GM12864 (cell line): ENCODE results near the gene MYMK.

ENCODE experiments used
- DNase-seq: peaks from one replicate; pipeline ENCODE4 v3.0.0-alpha.2; 2011; ENCODE audit warnings: low read depth
- H3K4me3 ChIP-seq: 2 replicates; pipeline ENCODE4 v1.5.1; 2011; ENCODE audit warnings: mild to moderate bottlenecking, low read depth, low read length, control low read depth
- TF ChIP-seq, protein P1 (sequence below): IDR thresholded peaks from 2 replicates; pipeline ENCODE4 v1.5.1; 2011; ENCODE audit warnings: low read depth, mild to moderate bottlenecking, moderate library complexity, low read length, control low read depth, inconsistent platforms; ENCODE audit errors: missing control alignments

MYMK gene

DNA sequence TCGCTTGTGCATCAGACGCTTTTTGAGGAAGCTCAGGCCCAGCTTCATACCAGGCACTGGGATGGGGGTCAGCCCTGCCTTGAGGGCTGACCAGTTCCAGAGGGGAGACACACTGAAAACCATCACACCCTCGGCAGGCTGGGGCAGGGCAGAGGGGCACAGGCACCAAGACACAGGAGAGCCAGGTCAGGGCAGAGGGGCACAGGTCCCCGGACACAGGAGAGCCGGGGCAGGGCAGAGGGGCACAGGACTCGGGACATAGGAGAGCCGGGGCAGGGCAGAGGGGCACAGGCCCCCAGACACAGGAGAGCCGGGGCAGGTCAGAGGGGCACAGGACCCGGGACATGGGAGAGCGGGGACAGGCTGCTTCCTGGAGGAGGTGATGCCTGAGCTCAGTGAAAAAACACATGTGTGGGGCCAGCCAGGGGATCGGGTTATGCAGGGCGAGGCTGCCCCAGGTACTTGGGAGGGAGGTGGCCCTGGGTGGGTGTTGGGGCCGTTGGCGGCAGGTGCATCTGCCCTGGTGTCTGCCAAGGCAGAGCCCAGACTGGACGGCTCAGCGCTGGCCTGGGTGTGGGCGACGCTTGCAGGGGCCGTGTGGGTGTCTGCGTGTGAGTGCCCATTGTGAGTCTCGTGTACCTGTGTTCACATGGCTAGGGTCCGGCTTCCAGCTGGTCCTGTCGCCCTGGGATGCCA is 30.8 kb downstream of the MYMK start:
- no peak for DNase-seq
- H3K4me3 ChIP-seq, result no peak overlapping the region
- TF ChIP-seq, protein P1, sequence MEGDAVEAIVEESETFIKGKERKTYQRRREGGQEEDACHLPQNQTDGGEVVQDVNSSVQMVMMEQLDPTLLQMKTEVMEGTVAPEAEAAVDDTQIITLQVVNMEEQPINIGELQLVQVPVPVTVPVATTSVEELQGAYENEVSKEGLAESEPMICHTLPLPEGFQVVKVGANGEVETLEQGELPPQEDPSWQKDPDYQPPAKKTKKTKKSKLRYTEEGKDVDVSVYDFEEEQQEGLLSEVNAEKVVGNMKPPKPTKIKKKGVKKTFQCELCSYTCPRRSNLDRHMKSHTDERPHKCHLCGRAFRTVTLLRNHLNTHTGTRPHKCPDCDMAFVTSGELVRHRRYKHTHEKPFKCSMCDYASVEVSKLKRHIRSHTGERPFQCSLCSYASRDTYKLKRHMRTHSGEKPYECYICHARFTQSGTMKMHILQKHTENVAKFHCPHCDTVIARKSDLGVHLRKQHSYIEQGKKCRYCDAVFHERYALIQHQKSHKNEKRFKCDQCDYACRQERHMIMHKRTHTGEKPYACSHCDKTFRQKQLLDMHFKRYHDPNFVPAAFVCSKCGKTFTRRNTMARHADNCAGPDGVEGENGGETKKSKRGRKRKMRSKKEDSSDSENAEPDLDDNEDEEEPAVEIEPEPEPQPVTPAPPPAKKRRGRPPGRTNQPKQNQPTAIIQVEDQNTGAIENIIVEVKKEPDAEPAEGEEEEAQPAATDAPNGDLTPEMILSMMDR, result no peak

DNA sequence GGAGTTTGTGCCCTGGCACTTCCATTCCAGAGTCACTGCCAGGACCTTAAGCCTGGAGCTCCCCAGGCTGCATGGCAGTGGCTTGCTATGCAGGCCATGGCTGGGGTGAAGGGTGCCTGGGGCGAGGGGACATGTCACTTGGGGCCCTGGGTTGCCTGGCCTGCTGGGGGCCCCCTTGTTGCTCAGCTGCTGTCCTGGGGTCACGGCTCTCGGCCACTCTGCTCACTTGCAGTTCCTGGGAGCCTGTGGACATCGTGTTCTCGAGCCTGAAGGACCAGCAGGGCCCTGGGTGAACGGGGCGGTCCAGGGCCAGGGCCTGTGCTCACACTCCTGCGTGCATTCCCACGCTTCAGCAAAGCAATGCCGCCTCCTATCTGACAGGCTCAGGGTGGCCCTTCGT is 31.3 kb downstream of the MYMK start:
- TF ChIP-seq, protein P1, result no peak
- H3K4me3 ChIP-seq, result no peak overlapping the region
- DNase-seq, result no peak

DNA sequence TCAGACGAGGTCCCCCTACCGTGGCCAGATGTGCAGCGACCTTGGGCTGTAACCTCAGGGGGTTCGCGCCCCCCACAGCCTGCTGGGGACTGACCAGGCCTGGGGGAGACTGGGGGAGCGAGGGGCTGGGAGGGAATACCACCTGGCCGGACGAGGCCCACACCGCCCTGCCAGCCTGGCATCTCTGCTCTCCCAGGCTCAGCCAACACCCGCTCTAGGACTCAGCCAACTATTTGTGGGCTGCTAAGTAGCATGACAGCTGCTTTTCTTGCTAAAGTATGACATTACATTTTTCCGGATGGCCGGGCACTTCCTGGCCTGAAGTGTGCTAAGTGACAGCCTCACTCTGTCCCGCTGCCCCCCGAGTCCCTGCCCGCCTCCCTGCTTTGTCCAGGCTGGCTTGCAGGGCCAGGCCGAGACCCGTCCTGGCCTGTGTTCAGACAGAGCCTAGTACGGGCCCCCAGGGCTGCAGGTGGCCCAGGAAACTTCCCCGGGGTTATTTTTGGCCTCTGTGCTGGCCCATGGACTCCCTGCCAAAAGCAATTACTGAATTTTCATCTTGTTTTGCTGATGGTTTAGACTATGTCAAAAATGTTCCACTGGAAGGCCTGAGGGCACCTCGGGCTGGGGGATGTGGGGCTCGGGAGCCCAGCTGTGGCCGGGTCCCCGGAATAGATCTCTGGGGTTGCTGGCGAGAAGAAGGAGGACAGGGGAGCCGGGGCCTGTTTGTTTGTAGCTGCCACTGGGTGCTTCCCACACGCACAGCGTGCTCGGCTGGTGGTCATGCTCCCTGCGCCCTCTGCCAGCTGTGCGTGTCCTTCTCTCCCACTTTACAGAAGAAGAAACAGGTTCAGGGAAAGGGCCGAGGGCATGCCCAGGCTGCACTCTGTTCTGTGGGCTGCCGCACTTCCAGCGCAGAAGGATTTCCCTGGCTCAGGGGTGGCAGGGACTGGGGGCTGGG is 32.4 kb downstream of the MYMK start:
- TF ChIP-seq, protein P1, result no peak
- DNase-seq, result no peak
- H3K4me3 ChIP-seq, result no peak overlapping the region

DNA sequence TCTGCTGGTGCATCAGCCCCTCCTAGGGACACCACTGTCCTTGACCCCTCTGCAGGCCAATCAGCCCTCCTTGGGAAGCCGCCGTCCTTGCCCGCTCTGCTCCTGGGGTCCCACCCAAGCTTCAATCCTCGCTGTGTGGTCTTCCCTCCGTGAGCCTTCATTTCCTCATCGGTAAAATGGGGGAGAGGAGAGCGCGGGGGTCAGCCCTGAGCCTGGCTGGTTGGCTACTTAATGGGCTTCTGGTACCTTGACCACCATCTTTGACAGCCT is 33.2 kb downstream of the MYMK start:
- no peak for DNase-seq
- no peak overlapping the region for H3K4me3 ChIP-seq
- TF ChIP-seq, protein P1, result no peak

DNA sequence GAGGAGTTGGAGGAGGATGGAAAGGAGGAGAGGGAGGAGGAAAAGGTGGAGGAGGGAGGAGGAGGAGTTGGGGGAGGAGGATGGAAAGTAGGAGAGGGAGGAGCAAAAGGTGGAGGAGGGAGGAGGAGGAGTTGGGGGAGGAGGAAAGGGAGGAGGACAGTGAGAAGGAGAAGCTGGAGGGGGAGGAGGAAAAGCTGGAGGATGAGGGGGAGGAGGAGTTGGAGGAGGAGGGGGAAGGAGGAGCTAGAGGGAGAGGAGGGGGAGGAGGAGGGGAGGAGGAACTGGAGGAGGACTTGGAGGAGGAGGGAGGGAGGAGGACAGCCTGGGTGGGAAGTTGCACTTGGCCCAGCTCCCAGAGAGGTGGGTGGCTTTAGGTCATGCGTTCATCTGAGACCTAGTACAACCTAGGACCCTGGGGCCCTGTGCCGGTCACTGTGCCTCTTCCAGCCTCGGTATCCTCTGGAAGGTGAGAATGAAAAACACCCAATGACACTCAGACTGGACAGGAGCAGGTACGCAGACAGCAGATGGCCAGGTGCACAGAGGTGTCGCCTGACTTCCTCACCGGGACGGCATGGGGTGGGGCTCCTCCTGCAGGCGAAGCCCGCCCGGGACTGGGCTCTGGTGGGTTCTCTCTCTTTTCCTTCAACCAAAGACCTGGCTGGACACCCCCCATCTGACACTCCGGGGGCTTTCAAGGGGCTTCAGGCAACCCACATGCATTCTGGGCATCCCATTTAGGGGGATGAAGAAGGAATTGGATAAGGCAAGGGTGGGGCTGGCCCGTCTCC is 33.7 kb downstream of the MYMK start:
- no peak for DNase-seq
- TF ChIP-seq, protein P1, result no peak
- no peak overlapping the region for H3K4me3 ChIP-seq

DNA sequence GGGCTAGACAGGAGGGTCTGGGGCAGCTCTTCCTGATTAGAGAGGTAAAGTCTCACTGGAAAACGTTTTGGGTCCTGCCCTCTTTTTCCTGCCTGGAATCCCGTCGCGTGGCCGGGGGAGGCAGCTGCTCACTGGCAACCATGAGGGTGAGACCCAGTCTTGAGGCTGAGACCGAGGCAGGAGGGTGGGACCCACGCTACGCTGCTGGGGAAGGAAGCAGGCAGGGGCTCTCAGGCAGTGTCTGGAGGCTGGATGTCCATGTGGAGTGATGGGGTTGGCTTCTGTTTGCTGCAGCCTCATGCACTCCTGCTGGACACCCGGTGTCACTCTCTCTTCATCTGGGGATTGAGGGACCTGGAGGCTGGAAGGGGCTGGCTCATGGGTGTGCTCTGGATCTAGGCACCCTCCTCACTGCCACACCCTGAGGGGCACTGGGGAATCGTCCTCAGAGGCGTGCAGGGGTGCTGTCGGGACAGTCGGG is 34.5 kb downstream of the MYMK start:
- TF ChIP-seq, protein P1, result no peak
- no peak overlapping the region for H3K4me3 ChIP-seq
- DNase-seq, result no peak
